OCI-LY7 (cell line): Measurements from ENCODE around the gene MSH3.

Source experiments
- EZH2phosphoT487 ChIP-seq: fragments of 200-600 bp; sonication (generic); IDR thresholded peaks from 2 replicates; pipeline ENCODE4 v1.6.1; 2018; ENCODE audit warnings: low read depth, borderline replicate concordance, mild to moderate bottlenecking, mixed run types, antibody characterized with exemption, low read length, moderate library complexity, mixed read lengths
- TF ChIP-seq, protein P1 (sequence below): fragments of 200-600 bp; sonication (generic); conservative IDR thresholded peaks from 2 replicates; pipeline ENCODE4 v1.5.1; 2014; ENCODE audit warnings: mild to moderate bottlenecking, antibody characterized with exemption, low read length, moderate library complexity, mixed read lengths

DNA sequence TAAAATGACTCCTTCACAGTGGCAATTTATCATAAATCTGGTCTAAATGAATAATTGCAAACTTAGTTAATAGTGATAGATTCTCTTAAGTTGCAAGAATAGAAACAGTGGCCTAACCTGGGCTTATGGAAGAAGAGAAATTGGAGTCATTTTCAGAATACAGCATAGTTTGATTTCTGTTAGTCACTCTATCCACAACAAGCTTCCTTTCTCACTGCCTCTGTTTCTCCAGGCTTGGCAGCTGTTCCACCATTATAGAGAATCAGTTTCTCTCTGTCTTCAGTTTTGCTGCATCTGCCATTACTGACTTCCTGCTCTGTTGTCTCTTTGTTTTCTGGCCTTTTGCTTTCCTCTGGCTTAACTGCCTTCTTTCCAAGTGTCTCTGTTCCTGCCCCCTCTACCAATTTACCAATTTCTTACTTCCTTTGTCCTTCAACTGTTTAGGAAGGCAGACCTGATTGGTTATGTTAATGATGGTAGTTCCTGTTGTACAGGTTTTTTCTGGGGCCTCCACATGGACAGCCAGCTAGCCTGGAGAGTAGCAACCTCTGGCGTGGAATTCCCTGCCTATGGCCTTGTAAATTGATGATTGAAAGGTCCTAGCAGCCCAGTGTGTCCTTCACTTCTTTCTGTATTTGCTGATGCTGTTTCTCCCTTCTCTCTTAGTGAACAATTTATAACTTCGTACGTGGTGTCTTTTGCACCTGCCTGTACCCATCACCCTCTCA, 229.8 kb downstream of the MSH3 start:
- TF ChIP-seq, protein P1, sequence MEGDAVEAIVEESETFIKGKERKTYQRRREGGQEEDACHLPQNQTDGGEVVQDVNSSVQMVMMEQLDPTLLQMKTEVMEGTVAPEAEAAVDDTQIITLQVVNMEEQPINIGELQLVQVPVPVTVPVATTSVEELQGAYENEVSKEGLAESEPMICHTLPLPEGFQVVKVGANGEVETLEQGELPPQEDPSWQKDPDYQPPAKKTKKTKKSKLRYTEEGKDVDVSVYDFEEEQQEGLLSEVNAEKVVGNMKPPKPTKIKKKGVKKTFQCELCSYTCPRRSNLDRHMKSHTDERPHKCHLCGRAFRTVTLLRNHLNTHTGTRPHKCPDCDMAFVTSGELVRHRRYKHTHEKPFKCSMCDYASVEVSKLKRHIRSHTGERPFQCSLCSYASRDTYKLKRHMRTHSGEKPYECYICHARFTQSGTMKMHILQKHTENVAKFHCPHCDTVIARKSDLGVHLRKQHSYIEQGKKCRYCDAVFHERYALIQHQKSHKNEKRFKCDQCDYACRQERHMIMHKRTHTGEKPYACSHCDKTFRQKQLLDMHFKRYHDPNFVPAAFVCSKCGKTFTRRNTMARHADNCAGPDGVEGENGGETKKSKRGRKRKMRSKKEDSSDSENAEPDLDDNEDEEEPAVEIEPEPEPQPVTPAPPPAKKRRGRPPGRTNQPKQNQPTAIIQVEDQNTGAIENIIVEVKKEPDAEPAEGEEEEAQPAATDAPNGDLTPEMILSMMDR, result no peak
- TF ChIP-seq EZH2phosphoT487, result no peak
